Fibroblast of the aortic adventitia (primary cell): Measurements from ENCODE around the gene TYMP. TPM values are rescaled to one million over a fixed set of nuclear protein-coding genes. Genes with fewer than 3 reads are reported as not detected.
A peak's percentile ranks its signal among the peaks of the same experiment; 100 is the strongest.

Experiments used
- DNase-seq: peaks from one replicate; pipeline ENCODE4 v3.0.0-alpha.2; 2010; ENCODE audit warnings: low read depth
- H3K4me3 ChIP-seq: 2 replicates; pipeline ENCODE4 v1.5.1; 2011; ENCODE audit warnings: low read depth, mild to moderate bottlenecking, control low read depth, low read length, moderate library complexity
- CTCF ChIP-seq: IDR thresholded peaks from 2 replicates; pipeline ENCODE4 v1.5.1; 2011; ENCODE audit warnings: mild to moderate bottlenecking, low read length, control low read depth, inconsistent platforms; ENCODE audit not compliant: insufficient read depth
- total RNA-seq: library from RNA; depleted of rRNA; stranded (reverse); fragments of >200 nt; gene quantifications from 2 replicates; pipeline ENCODE4 v1.2.3, GENCODE V29; 2012; ENCODE audit warnings: low replicate concordance

TYMP gene
- total RNA-seq, 1 donor, result 23.7 TPM

- DNase-seq, result no peak
- peak overlapping the region; percentile 69 for H3K4me3 ChIP-seq
- no peak for TF ChIP-seq CTCF
Measured at GRCh38 chr22:50531546-50531961, 1.7 kb upstream of the TYMP start.

GRCh38 chr22:50530877-50531545 lies 1.2 kb upstream of the TYMP start:
- peak; percentile 83 for DNase-seq
- no peak for TF ChIP-seq CTCF
- peak overlapping the region; percentile 69 for H3K4me3 ChIP-seq

GRCh38 chr22:50530580-50530876 lies 716 bp upstream of the TYMP start:
- no peak for DNase-seq
- H3K4me3 ChIP-seq, result peak overlapping the region; percentile 69
- no peak for TF ChIP-seq CTCF

GRCh38 chr22:50529416-50529896 lies 356 bp downstream of the TYMP start:
- no peak for TF ChIP-seq CTCF
- peak; percentile 29 for DNase-seq

GRCh38 chr22:50528682-50529415 lies 963 bp downstream of the TYMP start:
- H3K4me3 ChIP-seq, result peak overlapping the region; percentile 69
- DNase-seq, result no peak
- TF ChIP-seq CTCF, result no peak

More at GRCh38 chr22:50529416-50529896, 356 bp downstream of the TYMP start:
- peak overlapping the region; percentile 69 for H3K4me3 ChIP-seq

GRCh38 chr22:50527921-50528681 lies 1.7 kb downstream of the TYMP start:
- no peak for TF ChIP-seq CTCF
- no peak for DNase-seq
- H3K4me3 ChIP-seq, result no peak overlapping the region
